GM18520 (cell line): ENCODE results near the gene LRSAM1.

Experiments used
- ATAC-seq: cut with Tn5 transposase; IDR thresholded peaks from one replicate; pipeline ENCODE4 v1.9.1; 2021; ENCODE audit not compliant: unreplicated experiment

Gene LRSAM1

DNA sequence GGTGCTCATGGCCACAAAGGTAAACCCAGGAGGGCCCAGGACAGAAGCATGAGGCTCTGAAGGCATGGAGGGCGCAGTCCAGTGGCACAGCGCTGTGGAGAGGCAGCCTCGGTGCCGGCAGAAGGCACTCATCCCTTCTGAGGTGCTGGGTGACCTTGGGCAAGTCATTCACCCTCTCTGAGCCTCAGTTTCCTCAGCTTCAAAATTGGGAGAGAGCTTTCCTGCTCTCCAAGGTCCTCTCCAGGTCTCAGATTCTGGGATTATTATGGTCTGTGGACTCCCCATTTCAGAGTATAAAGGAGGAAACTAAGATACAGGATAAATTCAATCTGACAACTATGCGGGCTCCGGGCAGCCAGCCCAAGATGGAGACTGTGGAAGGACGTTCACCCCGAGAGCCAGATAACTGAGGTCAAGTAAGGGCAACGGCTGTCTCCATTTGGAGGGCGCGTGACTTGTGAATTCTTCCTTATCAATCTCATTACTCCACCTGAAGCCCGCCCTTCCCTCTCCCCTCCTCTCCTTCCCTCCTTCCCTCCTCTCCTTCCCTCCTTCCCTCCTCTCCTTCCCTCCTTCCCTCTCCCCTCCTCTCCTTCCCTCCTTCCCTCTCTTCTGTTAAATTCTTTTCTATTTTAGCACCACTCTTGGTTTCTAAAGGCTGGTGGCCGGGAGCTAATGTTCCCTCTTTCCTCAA is 58.1 kb downstream of the LRSAM1 start:
- ATAC-seq: no peak

- ATAC-seq: no peak
Observed at GRCh38 chr9:127509955-127510299, 58.6 kb downstream of the LRSAM1 start.

DNA sequence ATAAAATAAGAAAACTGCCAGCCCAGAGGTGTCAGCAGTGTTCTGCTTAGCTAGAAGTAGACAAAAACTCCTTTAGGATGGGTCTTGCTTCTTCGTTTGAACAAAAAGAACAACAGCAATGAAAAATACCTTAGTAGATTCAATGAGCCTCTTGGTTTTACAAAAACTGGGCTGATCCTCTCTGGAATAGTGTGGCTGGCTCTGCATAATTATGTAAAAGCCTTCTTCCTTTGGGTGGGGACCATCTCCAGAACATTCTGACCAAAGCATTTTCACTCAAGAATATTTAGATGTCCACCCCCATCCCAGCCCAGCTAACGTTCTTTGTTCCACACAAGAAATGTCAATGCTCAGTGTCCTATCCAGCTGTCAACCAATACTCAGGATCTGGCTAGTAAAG is 63.2 kb downstream of the LRSAM1 start:
- no peak for ATAC-seq

GRCh38 chr9:127516835-127517607 is 65.7 kb downstream of the LRSAM1 start:
- no peak for ATAC-seq

DNA sequence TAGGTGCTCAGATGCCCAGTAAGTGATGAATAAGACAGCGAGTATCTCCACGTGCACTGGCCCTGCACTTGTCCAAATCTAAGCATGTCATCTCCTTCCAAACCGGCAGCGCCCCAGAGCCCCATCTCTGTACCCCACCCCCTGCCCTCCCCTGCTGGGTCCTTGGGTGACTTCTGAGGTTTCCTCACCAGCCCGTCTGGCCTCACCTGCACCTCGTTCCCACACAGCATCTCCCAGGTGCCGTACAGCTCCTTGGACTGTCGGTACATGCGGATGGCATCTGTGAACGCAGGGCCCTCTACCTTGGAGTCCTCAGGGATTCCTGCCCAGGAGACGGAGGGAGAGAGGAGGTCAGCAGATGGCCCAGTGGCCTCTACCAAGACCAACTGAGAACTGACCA is 66.3 kb downstream of the LRSAM1 start:
- no peak for ATAC-seq

DNA sequence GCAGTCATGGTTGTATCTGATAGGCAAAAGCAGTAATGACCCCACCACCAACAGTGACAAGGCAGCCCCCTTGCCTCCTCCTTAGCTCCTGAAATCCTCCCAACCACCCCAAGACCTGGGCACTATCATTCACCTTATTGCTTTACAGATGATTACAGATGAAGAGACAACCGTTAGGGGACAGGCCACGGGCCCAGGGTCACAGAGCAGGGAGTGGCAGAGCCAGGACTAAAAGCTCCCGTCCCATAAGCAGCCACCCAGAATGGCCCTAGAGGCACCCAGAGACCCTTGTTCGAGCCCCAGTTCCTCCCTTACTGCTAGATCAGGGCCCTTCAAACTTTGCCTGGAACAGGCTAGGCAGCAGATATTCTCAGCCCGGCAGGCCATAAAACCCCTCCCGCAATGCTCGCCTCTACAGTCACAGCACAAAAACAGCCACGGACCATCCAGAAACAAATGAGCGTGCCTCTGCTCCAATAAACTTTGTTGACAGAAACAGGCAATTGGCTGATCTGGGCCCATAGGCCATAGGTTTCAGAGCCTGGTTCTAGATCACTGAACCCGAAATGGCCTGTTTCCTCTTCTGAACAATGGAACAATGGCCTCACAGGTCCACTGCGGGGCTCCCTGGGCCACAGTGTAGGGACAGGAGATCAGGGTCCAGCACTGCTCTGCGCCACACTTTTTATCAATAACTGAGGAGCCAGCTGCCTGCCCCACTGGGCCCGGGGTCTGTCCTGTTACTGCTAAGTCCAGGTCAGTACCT is 67.0 kb downstream of the LRSAM1 start:
- ATAC-seq: no peak

DNA sequence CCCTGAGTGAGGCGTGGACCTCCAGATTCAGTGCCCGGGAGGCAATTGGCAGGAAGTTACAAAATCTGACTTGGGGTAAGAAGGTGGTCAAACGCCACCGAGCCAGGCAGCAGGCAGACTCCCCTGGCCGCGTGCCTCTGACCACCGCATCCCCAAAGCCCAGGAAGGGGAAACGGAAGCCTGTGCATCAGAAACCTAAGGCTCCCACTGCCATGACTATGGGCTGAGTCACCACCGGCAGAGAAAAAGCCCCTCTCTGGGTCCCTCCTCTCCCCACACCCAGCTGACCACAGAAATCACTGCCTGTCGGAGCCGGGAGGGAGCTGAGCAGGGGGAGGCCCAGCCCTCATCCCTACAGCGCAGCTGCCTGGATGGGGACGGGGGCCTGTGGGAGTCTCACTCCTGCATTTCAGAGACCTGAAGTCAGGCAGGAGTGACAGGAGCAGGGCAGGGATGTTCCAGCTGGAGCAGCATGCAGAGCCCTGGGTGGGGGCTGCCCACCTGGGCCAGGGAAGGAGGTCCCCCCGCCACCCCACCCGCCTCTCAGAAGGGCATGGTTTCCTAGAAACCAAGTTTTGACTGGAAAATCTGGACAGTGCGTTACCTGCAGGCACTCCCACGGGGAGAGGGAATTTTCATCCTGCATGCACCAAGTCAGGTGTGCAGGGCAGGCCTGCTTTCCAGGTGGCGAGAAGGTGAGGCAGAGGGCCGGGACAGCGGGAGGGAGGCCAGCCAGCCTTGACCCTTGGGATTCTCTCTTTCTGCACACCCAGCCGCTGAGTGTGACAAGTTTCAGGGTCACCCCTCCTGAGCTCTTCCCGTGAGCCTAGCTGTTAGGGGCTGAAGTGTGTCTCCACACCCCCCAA is 68.2 kb downstream of the LRSAM1 start:
- no peak for ATAC-seq

- no peak for ATAC-seq
Observed at GRCh38 chr9:127520941-127521918, 69.9 kb downstream of the LRSAM1 start.

DNA sequence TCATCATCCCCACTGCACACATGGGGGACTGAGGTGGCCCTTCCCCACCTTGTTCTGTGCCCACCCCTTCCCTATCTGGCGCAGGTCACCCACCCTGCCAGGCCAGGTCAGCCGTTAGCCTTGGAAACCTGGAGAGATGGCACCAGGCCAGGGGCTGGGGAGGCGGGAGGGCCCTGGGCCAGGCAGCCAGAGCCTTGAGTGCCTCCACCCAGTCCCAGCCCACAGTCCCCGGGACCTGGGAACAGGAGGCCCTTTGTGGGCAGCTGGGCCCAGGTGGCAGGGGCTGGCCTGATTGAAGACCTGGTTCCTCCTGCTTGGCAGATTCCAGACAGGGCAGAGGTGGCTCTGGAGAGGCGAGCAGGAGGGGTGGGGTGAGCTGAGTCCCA is 70.6 kb downstream of the LRSAM1 start:
- no peak for ATAC-seq

GRCh38 chr9:127522727-127523126 is 71.4 kb downstream of the LRSAM1 start:
- no peak for ATAC-seq

GRCh38 chr9:127523312-127523851 is 72.1 kb downstream of the LRSAM1 start:
- ATAC-seq: no peak

DNA sequence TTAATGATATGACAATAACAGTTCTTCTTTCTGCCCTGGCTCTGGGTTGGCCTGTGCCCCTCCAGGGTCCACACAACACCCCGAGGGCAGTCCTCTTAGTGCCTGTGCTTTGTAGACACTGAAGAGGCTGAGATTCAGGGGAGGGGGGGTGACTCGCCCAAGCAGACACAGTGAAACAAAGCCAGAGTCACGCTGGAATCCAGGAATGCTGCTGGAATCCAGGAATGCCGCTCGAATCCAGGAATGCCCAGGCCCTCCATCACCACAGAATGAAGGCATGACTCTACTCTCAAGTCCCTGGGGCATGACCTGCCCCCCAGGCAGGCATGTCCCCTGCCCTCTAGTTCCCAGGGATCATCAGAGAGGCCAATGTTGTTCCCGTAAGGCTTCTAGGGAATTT is 73.1 kb downstream of the LRSAM1 start:
- ATAC-seq: no peak

- no peak for ATAC-seq
Observed at GRCh38 chr9:127525401-127526188, 74.3 kb downstream of the LRSAM1 start.

DNA sequence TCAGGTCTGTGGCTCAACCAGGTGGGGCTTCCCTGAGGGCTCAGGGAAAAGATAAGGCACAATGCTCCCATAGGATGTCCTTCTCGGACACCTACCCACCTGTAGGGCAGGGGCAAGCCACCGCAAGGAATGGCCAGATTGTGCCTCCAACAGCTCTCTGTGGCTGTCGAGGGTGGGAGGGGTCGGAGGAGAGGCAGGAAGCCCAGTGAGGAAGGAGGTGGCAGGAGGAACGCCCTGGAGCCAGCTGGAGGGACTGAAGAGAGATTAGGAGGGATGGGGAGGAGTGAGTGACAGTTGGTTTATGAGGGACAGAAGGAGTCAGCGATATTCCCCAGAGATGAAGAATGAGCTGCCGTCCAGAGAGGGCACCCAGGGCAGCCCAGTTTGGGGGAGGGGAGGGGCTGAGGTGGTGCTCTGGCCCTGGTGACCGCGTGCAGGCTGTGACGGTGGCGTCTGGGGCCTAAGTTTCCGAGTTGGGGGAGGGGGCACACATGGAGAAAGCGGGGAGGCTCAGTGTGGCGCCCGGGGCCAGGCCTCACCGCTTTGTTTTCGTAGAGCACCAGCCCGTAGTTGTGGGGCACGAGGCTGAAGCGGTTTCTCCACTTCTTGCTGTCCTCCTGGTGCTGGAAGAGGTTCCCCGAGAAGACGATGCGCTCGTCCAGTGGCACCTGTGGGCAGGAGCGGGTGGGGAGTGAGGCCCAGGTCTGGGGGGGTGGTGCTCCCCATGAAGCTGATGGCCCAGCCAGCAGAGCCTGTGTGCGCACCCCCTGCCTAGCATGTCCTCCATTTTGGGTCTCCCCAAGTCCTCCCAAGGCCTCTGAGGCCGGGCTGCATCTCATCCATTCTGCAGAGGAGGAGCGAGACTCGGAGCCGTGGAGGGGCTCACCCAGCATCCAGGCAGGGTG is 75.6 kb downstream of the LRSAM1 start:
- no peak for ATAC-seq

DNA sequence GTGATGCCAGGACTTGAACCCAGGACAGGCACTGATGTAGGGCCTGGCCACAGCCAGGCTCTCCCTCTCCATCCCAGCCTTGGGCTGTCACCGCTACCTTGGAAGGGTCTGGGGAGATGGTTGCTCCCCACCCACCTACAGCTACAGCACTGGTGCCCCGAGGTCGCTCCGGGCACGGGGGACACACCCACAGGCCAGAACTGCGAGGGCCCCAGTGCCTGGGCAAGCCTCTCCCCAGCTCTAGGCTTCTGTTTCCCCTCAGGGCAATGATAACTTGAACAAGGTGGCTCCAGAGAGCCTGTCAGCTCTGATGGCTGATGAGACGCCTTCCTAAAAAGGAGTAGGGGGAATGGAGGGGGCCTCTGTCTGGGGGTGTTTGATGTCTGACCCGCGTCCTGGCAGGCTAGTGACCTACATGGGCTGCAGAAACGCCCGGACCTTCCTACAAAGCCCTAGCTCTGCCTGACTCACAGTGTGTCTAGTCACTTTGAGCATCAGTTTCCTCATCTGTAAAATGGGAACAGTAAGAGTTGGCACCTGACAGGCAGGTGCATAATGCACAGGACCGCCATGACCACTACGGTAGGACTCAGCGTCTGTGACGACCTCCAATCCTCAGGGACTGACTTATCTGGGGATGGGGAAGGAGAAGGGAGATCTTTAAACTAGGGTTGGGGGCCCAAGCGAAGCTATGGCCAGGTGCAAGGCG is 76.4 kb downstream of the LRSAM1 start:
- ATAC-seq: no peak

- ATAC-seq: no peak
Observed at GRCh38 chr9:127528422-127529251, 77.3 kb downstream of the LRSAM1 start.
